Osteoblast (primary cell): Measurements from ENCODE around the gene ANHX. TPM values are rescaled to one million over a fixed set of nuclear protein-coding genes. Genes with fewer than 3 reads are reported as not detected.

Experiments
- DNase-seq: peaks from one replicate; pipeline ENCODE4 v3.0.0; 2011; ENCODE audit warnings: low spot score, mixed read lengths; ENCODE audit not compliant: insufficient read length; ENCODE audit errors: missing footprints
- H2AFZ ChIP-seq: 2 replicates; pipeline ENCODE4 v1.6.0; 2011; ENCODE audit warnings: mild to moderate bottlenecking, low read length
- H3K27ac ChIP-seq: 2 replicates; pipeline ENCODE4 v1.5.1; 2011; ENCODE audit warnings: mild to moderate bottlenecking, low read depth, low read length, moderate library complexity
- H3K27me3 ChIP-seq: 2 replicates; pipeline ENCODE4 v1.6.0; 2012; ENCODE audit warnings: mild to moderate bottlenecking, control low read depth, inconsistent platforms, low read length, moderate library complexity; ENCODE audit not compliant: insufficient read depth
- H3K36me3 ChIP-seq: 2 replicates; pipeline ENCODE4 v1.5.1; 2011; ENCODE audit warnings: mild to moderate bottlenecking, low read length, control low read depth, moderate library complexity; ENCODE audit not compliant: insufficient read depth
- H3K4me1 ChIP-seq: 2 replicates; pipeline ENCODE4 v1.5.1; 2011; ENCODE audit warnings: mild to moderate bottlenecking, low read length, control low read depth, moderate library complexity; ENCODE audit not compliant: insufficient read depth
- H3K4me2 ChIP-seq: 2 replicates; pipeline ENCODE4 v1.6.0; 2011; ENCODE audit warnings: mild to moderate bottlenecking, low read length; ENCODE audit not compliant: insufficient read depth
- H3K4me3 ChIP-seq: fragments of 200-600 bp; sonication (generic); 3 replicates; pipeline ENCODE4 v1.5.1; 2012; ENCODE audit warnings: mild to moderate bottlenecking, low read length, inconsistent platforms; ENCODE audit not compliant: insufficient read depth
- H3K79me2 ChIP-seq: 2 replicates; pipeline ENCODE4 v1.6.0; 2012; ENCODE audit warnings: mild to moderate bottlenecking, low read length, control low read depth, inconsistent platforms; ENCODE audit not compliant: insufficient read depth
- H3K9me3 ChIP-seq: 2 replicates; pipeline ENCODE4 v1.5.1; 2011; ENCODE audit warnings: low read depth, low read length, control low read depth
- H4K20me1 ChIP-seq: 2 replicates; pipeline ENCODE4 v1.6.0; 2012; ENCODE audit warnings: mild to moderate bottlenecking, low read length, control low read depth; ENCODE audit not compliant: insufficient read depth
- total RNA-seq: library from RNA; depleted of rRNA; stranded (reverse); fragments of >200 nt; gene quantifications from 2 replicates; pipeline ENCODE4 v1.2.3, GENCODE V29; 2012
- TF ChIP-seq, protein P1 (sequence below): IDR thresholded peaks from 2 replicates; pipeline ENCODE4 v1.5.1; 2011; ENCODE audit warnings: mild to moderate bottlenecking, low read depth, low read length, moderate library complexity; ENCODE audit errors: extremely low read depth

The ANHX gene
- total RNA-seq, 1 donor: not detected

DNA sequence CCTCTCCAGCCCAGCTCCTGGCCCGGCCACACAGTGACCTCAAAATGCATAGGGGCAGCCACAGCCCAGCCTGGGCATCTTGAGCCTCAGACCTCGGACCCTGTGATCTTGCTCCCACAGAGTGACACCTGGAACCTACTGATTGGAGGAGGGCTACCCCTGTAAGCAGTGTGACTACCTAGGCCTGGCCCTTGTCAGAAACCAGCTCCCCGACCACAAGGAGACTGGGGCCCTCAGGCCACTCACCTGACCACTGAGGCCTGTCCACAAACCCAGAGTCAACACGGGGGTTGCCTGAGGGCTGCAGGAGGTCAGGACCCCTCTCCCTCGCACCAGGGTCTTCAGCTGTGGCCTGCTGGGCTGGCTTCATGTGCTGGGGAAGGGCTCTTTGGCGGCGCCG is 9.0 kb downstream of the ANHX start:
- Histone ChIP-seq H2AFZ (no peak overlapping the region), H4K20me1 (no peaks in the 10 kb centered on the region), H3K4me3 (no peak overlapping the region), H3K79me2 (no peaks in the 10 kb centered on the region), H3K27ac (no peak overlapping the region), H3K4me1 (no peaks in the 10 kb centered on the region), H3K4me2 (no peak overlapping the region), H3K27me3 (no peaks in the 10 kb centered on the region), H3K9me3 (peaks cover under 1% of the 10 kb centered on the region), H3K36me3 (no peaks in the 10 kb centered on the region)
- DNase-seq: no peak
- TF ChIP-seq, protein P1, sequence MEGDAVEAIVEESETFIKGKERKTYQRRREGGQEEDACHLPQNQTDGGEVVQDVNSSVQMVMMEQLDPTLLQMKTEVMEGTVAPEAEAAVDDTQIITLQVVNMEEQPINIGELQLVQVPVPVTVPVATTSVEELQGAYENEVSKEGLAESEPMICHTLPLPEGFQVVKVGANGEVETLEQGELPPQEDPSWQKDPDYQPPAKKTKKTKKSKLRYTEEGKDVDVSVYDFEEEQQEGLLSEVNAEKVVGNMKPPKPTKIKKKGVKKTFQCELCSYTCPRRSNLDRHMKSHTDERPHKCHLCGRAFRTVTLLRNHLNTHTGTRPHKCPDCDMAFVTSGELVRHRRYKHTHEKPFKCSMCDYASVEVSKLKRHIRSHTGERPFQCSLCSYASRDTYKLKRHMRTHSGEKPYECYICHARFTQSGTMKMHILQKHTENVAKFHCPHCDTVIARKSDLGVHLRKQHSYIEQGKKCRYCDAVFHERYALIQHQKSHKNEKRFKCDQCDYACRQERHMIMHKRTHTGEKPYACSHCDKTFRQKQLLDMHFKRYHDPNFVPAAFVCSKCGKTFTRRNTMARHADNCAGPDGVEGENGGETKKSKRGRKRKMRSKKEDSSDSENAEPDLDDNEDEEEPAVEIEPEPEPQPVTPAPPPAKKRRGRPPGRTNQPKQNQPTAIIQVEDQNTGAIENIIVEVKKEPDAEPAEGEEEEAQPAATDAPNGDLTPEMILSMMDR: no peak

DNA sequence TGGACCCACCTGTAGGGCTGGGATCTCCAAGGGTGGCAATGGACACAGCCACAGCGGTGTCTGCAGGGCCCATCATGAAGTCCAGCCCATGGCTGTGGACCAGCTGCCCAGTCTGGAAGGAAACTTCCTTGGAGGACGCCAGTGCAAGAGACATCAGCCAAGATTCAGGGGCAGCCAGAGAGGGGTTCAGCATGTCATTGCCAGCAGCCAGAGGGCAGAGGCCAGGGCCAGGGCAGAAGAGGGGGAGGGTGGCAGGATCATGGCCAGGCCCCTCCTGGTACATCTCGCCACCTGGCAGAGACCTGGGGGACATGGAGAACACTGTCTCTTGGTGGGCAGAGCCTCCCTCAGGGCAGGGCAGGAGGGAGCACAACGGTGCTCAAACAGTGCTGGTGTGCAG is 10.2 kb downstream of the ANHX start:
- Histone ChIP-seq H3K27ac (no peak overlapping the region), H3K4me1 (no peaks in the 10 kb centered on the region), H3K79me2 (no peaks in the 10 kb centered on the region), H3K4me2 (no peak overlapping the region), H3K27me3 (no peaks in the 10 kb centered on the region), H4K20me1 (no peaks in the 10 kb centered on the region), H3K36me3 (no peaks in the 10 kb centered on the region), H2AFZ (no peak overlapping the region), H3K9me3 (no peaks in the 10 kb centered on the region), H3K4me3 (no peak overlapping the region)
- DNase-seq: no peak
- TF ChIP-seq, protein P1: no peak

DNA sequence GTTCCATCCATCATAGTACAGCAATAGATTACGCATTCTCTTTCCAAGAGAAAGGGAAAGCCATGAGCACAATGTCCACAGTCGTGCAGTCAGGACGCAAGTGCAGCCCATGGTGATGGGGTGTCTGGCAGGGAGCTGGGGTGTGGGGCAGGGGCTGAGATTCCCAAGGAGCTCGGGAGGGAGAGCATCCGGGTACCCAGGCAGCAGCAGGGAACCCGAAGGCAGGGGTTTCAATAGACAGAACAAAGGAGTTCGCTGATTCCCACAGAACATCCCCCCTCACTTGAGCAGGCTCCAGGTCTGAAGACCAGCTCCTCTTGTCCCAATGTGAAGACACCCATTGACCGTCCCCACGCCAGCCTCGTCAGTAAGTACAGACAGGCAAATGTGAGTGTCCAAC is 13.5 kb downstream of the ANHX start:
- TF ChIP-seq, protein P1: no peak
- Histone ChIP-seq H3K36me3 (no peaks in the 10 kb centered on the region), H3K9me3 (peaks cover 3% of the 10 kb centered on the region)

DNA sequence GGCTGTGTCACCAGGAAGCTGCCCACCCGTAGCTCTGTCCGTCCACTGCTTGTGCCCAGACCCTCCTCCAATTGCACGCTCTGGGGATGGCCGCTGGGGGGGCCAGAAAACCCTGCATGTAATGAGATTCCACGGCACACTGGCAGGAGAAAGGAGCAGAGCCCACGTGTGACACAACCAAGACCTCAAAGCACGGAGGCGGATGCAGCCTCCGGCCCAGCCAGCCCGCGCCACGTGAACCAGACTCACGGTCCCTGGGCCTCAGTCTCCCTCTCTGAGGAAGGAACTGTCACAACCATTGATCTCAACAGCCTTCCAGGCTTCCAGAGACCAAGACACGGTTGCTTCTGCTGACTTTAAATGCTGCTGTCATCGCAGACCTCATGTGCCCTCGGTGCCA is 14.4 kb downstream of the ANHX start:
- TF ChIP-seq, protein P1: no peak
- no peak for DNase-seq
- no peaks in the 10 kb centered on the region for H3K4me1 ChIP-seq
- H3K4me3 ChIP-seq: no peak overlapping the region
- no peaks in the 10 kb centered on the region for H3K27me3 ChIP-seq
- H3K36me3 ChIP-seq: no peaks in the 10 kb centered on the region
- H2AFZ ChIP-seq: no peak overlapping the region
- H3K79me2 ChIP-seq: no peaks in the 10 kb centered on the region
- H3K27ac ChIP-seq: no peak overlapping the region
- no peaks in the 10 kb centered on the region for H4K20me1 ChIP-seq
- H3K4me2 ChIP-seq: no peak overlapping the region
- H3K9me3 ChIP-seq: peaks cover 3% of the 10 kb centered on the region

More for the DNA sequence above, 13.5 kb downstream of the ANHX start:
- Histone ChIP-seq H3K4me1 (no peaks in the 10 kb centered on the region), H3K27ac (no peak overlapping the region), H3K79me2 (no peaks in the 10 kb centered on the region), H3K4me2 (no peak overlapping the region), H3K27me3 (no peaks in the 10 kb centered on the region), H2AFZ (no peak overlapping the region), H4K20me1 (no peaks in the 10 kb centered on the region), H3K4me3 (no peak overlapping the region)
- DNase-seq: no peak
